Spleen (tissue), 7 donors: ENCODE measurements around the gene GYS1.

Experiments
- POLR2A ChIP-seq, 3 donors: fragments of 450-650 bp; IDR thresholded peaks; one replicate each; pipeline ENCODE4 v1.5.1; 2017; ENCODE audit warnings: antibody characterized with exemption in 3 of 3, mild to moderate bottlenecking in 1 of 3
- TF ChIP-seq, protein P1 (sequence below), 11 experiments: fragments of 200-600 bp in 7 of 11; fragments of 450-650 bp in 4 of 11; sonication (generic) in 4 of 11; IDR thresholded peaks in 8 of 11; conservative IDR thresholded peaks in 3 of 11; 1 replicate in 7 of 11; 2 replicates in 4 of 11; pipeline versions ENCODE4 v1.4.0 to v1.8.0; 2016 to 2021; ENCODE audit warnings: antibody characterized with exemption in 11 of 11, inconsistent platforms in 4 of 11, mild to moderate bottlenecking in 1 of 11
- donor health status: DM: no; HTN: no; CAD: no; lungs with moderate emphysema.
- donor health status: DM: no; HTN: no; CAD: no.
- donor health status: DM: no; HTN: no; CAD: no.

DNA sequence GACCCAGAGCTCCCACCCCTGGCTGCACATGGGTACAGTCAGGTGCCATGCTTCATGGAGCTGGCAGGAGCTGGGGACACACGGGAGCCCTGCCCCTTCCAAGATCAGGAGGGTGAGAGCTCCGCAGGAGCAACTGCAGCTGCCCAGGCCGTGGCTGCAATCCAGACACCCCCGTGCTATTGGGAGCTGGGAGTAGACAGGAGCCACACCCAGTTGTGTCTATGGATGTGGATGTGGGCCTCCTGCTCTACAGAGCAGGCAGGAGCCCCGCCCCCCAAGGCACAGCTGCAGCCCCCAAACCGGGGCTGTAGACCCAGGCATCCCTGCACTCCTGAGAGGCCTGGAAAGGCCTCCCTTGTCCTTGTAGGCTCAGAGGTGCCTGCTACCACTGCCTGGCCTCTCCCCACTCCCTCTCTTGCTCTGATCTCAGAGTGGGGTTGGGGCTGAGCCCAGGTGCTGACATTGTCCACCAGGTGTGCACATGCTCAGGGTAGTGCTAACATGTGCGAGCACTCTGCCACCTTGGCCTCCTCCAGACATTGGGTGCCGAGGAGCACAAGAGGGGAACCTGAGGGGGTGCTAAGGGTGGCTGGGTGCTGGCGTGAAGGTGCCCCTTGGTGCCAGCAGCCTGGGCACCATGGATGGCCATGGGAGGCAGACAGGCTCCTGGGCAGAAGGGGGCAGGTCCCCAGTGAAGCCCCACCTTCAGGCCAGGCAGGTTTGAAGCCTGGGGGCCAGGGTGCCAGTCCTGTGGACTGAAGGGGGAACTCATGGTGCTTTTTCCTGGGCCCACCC is 46.4 kb downstream of the GYS1 start:
- TF ChIP-seq, protein P1, sequence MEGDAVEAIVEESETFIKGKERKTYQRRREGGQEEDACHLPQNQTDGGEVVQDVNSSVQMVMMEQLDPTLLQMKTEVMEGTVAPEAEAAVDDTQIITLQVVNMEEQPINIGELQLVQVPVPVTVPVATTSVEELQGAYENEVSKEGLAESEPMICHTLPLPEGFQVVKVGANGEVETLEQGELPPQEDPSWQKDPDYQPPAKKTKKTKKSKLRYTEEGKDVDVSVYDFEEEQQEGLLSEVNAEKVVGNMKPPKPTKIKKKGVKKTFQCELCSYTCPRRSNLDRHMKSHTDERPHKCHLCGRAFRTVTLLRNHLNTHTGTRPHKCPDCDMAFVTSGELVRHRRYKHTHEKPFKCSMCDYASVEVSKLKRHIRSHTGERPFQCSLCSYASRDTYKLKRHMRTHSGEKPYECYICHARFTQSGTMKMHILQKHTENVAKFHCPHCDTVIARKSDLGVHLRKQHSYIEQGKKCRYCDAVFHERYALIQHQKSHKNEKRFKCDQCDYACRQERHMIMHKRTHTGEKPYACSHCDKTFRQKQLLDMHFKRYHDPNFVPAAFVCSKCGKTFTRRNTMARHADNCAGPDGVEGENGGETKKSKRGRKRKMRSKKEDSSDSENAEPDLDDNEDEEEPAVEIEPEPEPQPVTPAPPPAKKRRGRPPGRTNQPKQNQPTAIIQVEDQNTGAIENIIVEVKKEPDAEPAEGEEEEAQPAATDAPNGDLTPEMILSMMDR (IDR thresholded peaks at IDR 0.05 in 8 of 11, conservative IDR thresholded peaks at IDR 0.05 in 3 of 11): no peak
- no peak for TF ChIP-seq POLR2A (IDR thresholded peaks at IDR 0.05)
